ENCODE results near the gene HAAO. TPM values are rescaled to one million over a fixed set of nuclear protein-coding genes. Genes with fewer than 3 reads are reported as not detected.

Gene HAAO
- total RNA-seq, 1 donor from 2014 or later = 6.1 TPM

DNA sequence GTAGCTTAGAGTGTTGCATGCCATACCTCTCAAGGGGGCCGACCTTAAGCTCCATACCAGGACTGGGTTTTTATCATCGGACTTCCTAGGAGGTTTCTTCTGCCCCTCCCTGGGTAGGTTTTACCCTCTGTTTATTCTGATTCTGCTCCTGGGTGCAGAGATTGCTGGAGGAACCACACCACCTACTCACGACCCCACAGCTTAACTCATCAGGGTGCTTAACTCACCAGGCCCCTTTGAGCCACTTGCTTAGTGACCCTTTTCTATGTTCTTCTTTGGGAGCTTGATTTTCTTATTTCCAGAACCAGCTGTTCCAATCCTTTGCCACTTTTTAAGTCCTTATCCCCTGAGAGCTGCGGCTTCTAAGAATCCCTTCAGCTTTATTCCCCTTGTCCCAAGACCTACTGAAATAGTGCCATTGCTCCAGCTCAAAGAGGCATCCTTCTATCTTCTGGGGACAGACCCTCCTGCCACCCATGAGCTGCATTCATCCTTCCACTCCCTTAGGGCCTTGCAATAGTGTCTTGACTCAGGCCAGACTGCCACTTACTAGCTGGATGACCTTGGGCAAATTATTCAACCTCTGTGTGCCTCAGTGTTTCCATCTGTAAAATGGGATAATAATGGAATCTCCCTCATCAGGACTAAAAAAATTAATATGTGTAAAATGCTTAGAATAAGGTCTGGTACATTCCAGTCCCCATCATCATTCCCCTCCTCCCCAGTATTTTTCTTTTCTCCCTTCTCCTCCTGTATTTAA, 34.2 kb downstream of the HAAO start:
- Histone ChIP-seq H3K36me3 (peaks cover 6% of the 10 kb centered on the region), H3K4me3 (no peak overlapping the region), H3K4me1 (peaks cover 14% of the 10 kb centered on the region), H3K27me3 (ENCODE audit: low read depth) (no peaks in the 10 kb centered on the region), H3K27ac (no peak overlapping the region), H3K9me3 (no peaks in the 10 kb centered on the region)
- TF ChIP-seq, protein P1, sequence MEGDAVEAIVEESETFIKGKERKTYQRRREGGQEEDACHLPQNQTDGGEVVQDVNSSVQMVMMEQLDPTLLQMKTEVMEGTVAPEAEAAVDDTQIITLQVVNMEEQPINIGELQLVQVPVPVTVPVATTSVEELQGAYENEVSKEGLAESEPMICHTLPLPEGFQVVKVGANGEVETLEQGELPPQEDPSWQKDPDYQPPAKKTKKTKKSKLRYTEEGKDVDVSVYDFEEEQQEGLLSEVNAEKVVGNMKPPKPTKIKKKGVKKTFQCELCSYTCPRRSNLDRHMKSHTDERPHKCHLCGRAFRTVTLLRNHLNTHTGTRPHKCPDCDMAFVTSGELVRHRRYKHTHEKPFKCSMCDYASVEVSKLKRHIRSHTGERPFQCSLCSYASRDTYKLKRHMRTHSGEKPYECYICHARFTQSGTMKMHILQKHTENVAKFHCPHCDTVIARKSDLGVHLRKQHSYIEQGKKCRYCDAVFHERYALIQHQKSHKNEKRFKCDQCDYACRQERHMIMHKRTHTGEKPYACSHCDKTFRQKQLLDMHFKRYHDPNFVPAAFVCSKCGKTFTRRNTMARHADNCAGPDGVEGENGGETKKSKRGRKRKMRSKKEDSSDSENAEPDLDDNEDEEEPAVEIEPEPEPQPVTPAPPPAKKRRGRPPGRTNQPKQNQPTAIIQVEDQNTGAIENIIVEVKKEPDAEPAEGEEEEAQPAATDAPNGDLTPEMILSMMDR (IDR thresholded peaks at IDR 0.05) = no peak
- DNase-seq = no peak
- ATAC-seq = no peak
- intact Hi-C loops (cut with DNase I) = no loop called here

DNA sequence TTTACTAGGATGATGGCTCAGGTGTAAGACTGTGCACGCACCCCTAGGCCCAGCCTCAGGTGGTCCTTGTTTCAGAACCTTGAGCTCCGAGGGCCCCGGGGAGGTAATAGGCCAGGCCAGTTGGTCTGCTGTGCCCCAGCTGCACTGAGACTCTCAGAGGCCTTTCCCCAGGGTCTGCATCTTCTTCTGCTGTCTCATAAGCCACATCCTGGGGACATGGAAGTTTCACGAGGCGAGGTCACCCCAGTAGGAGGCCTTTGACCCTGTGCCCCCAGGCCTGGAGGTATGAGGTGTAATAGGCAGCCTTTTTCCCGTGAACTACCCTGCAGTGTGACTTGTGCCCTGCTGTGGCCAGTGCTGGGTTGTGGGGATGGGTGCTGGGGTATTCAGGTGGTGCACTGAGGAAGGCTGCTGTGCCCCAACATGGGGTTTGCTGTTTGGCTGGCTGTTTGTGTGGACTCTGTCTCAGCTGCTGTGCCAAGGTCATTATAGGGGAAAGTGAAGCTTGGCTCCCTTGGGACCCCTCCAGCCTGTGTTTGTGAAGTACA, 35.3 kb downstream of the HAAO start:
- ATAC-seq = no peak
- Histone ChIP-seq H3K9me3 (no peaks in the 10 kb centered on the region), H3K27ac (no peak overlapping the region), H3K4me3 (no peak overlapping the region), H3K27me3 (ENCODE audit: low read depth) (no peaks in the 10 kb centered on the region), H3K36me3 (peaks cover 8% of the 10 kb centered on the region), H3K4me1 (peaks cover 16% of the 10 kb centered on the region)
- TF ChIP-seq, protein P1 (IDR thresholded peaks at IDR 0.05) = no peak
- intact Hi-C loops (cut with DNase I) = no loop called here
- no peak for DNase-seq

DNA sequence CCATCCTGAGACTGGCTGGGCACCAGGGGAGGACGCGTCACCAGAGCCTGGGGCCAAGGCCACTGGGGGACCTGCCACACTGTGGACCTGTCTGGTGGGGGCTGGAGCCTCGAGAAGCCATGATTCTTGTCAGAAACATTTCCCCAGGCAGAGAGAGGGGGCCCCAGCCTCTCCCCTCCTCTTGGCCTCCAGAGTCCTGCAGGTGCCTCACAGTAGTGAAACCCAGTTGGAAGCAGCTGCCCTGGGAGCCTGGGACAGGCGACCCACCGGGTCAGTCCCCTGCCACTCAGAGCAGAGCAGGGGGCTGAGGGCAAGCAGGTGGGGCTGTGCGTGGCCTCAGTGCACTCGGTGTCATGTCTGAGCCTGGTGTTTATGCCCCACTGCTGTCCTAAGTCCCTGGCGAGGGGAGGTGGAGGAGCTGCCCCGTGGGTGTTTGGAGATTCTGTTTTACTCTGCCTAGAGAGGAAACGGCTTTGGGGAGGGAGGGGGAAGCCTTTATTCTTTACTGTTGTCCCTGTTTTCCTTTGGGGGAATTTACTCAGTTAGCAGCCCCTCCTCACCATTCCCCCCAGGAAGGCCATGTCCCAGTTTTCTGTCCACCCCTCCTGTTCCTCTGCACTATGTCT, 36.1 kb downstream of the HAAO start:
- Histone ChIP-seq H3K4me3 (no peak overlapping the region), H3K27ac (no peak overlapping the region), H3K27me3 (ENCODE audit: low read depth) (no peaks in the 10 kb centered on the region), H3K9me3 (no peaks in the 10 kb centered on the region), H3K4me1 (peaks cover 23% of the 10 kb centered on the region), H3K36me3 (peaks cover 8% of the 10 kb centered on the region)
- TF ChIP-seq, protein P1 (IDR thresholded peaks at IDR 0.05) = no peak
- ATAC-seq (no peak), DNase-seq (no peak)
- intact Hi-C loops (cut with DNase I) = no loop called here

DNA sequence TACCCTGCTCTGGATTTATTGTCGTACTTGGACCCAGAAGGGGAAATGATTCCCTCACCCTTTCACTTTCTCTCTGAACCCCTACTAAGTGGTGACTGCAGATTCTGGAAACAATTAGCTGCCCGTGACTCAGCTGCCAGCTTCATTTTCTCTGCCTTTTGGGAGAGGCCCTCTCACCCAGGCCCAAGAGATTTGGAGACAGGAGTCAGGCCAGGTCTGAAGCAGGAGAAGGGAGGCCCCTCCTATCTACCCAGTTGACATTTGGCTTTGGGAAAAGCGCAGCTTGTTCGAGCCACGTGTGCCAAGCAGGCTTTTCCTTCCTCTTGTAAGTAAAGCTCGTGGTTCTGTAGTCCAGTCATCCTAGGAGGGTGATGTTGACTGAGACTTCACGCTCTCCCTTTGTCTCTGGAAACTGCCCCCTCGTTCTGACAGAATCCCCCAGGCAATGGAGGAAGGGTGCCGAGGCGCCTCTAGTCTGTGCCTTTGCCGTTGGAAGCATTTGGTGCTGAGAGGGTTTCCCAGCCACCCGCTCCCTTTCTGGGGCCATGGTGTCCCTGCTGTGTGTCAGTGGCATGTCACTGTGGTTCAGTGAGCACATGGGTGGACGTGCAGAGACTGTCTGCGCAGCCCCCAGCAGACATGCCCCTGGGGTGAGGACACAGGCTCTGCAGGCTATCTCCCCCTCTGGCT, 37.0 kb downstream of the HAAO start:
- H3K4me1 ChIP-seq = peaks cover 27% of the 10 kb centered on the region
- H3K27me3 ChIP-seq (ENCODE audit: low read depth) = no peaks in the 10 kb centered on the region
- DNase-seq = no peak
- TF ChIP-seq, protein P1 (IDR thresholded peaks at IDR 0.05) = no peak
- H3K27ac ChIP-seq = no peak overlapping the region
- intact Hi-C loops (cut with DNase I) = no loop called here
- no peaks in the 10 kb centered on the region for H3K9me3 ChIP-seq
- H3K36me3 ChIP-seq = peaks cover 8% of the 10 kb centered on the region
- peak in 1 of 2 donors; percentile 10 for ATAC-seq
- H3K4me3 ChIP-seq = no peak overlapping the region

DNA sequence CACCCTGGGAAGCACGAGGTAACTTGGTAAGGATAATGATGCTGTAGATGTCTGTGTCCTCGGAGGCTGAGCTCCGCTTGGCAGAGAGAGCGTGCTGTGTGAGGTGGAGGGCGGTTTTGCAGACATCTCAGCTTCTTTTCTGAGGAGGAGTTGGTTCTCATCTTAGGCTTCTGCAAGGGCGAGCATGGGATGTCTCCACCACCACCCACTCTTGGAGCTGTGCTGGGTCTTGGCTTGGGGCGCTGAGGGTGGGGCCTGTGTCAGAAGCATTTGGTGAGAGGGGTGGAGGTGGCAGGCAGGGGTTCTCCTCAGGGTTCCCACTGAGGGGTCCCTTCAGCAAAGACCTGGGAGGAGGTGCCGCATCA, 37.6 kb downstream of the HAAO start:
- no peak for ATAC-seq
- Histone ChIP-seq H3K36me3 (peaks cover 8% of the 10 kb centered on the region), H3K27ac (no peak overlapping the region), H3K4me3 (no peak overlapping the region), H3K27me3 (ENCODE audit: low read depth) (no peaks in the 10 kb centered on the region), H3K4me1 (peaks cover 27% of the 10 kb centered on the region), H3K9me3 (no peaks in the 10 kb centered on the region)
- intact Hi-C loops (cut with DNase I) = no loop called here
- TF ChIP-seq, protein P1 (IDR thresholded peaks at IDR 0.05) = no peak
- DNase-seq = no peak
